ENCODE results near the gene OLFML3.
"Not testable (repeated sequence)": the region's sequence is repeated elsewhere in the genome, so short reads cannot be mapped to it uniquely, and the experiment has no call there.

- not testable (repeated sequence) for TF ChIP-seq CTCF (IDR thresholded peaks at IDR 0.05; ENCODE audit: insufficient read depth, low read length, poor library complexity, severe bottlenecking); EZH2phosphoT487 (conservative IDR thresholded peaks at IDR 0.05; ENCODE audit: low read length)
Observed at GRCh38 chr1:113948151-113948550, 31.1 kb upstream of the OLFML3 start.
